ENCODE results near the gene BCL7B.

DNA sequence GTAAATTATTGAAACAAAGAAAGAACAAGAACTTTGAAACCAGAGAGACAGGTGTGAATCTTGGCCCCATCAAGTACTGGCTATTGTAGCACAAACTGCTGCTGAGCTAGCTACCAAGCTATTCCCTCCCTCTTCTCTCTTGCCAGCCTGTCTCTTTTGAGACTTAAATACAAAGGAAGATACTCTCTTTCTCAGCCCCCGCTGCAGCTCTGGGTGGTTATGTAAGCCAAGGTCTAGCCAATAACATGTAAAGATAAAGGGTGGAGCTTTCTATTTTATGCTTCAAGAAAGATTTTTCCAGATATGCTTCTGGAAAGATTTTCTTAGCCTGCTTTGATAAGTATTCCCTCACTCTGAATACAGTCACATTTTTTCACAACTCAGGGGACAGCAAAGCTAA lies 52.6 kb downstream of the BCL7B start:
- TF ChIP-seq POLR2A (IDR thresholded peaks at IDR 0.05), result no peak
- TF ChIP-seq, protein P1, sequence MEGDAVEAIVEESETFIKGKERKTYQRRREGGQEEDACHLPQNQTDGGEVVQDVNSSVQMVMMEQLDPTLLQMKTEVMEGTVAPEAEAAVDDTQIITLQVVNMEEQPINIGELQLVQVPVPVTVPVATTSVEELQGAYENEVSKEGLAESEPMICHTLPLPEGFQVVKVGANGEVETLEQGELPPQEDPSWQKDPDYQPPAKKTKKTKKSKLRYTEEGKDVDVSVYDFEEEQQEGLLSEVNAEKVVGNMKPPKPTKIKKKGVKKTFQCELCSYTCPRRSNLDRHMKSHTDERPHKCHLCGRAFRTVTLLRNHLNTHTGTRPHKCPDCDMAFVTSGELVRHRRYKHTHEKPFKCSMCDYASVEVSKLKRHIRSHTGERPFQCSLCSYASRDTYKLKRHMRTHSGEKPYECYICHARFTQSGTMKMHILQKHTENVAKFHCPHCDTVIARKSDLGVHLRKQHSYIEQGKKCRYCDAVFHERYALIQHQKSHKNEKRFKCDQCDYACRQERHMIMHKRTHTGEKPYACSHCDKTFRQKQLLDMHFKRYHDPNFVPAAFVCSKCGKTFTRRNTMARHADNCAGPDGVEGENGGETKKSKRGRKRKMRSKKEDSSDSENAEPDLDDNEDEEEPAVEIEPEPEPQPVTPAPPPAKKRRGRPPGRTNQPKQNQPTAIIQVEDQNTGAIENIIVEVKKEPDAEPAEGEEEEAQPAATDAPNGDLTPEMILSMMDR (IDR thresholded peaks at IDR 0.05), result no peak
